Rectal smooth muscle tissue (tissue), 1 donor: ENCODE measurements around the gene MEA1.

Experiments used
- H3K27ac ChIP-seq: one replicate; pipeline ENCODE4 v1.7.0; 2013; ENCODE audit warnings: low read depth, low read length, inconsistent platforms
- H3K27me3 ChIP-seq: one replicate; pipeline ENCODE4 v1.7.0; 2013; ENCODE audit warnings: low read length; ENCODE audit not compliant: control insufficient read depth, insufficient read depth
- H3K36me3 ChIP-seq: one replicate; pipeline ENCODE4 v1.7.0; 2013; ENCODE audit warnings: low read length; ENCODE audit not compliant: control insufficient read depth, insufficient read depth
- H3K4me1 ChIP-seq: one replicate; pipeline ENCODE4 v1.7.0; 2013; ENCODE audit warnings: low read length; ENCODE audit not compliant: control insufficient read depth, insufficient read depth
- H3K4me3 ChIP-seq: one replicate; pipeline ENCODE4 v1.7.0; 2013; ENCODE audit warnings: low read length
- H3K9ac ChIP-seq: one replicate; pipeline ENCODE4 v1.7.0; 2013; ENCODE audit warnings: low read length

MEA1 gene

DNA sequence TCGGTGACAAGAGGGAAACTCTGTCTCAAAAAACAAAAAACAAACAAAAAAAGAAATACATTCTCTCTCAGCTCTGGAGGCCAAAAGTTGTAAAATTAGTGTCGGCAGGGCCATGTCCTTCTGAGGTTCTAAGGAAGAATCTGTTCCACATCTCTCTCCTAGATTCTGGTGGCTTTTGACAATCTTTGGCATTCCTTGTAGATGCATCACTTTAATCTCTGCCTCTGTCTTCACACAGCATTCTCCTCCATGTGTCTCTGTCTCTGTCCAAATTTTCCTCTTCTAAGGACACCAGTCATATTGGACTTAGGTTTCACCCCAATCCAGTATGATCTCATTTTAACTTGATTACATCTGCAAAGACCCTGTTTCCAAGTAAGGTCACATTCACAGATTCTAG, 20.3 kb downstream of the MEA1 start:
- Histone ChIP-seq H3K27me3 (no peaks in the 10 kb centered on the region), H3K4me1 (no peaks in the 10 kb centered on the region), H3K9ac (no peak overlapping the region), H3K27ac (no peak overlapping the region), H3K36me3 (peaks cover 9% of the 10 kb centered on the region), H3K4me3 (no peak overlapping the region)

GRCh38 chr6:42989923-42990322, 23.8 kb downstream of the MEA1 start:
- H3K36me3 ChIP-seq = peaks cover 9% of the 10 kb centered on the region
- H3K27ac ChIP-seq = no peak overlapping the region
- no peak overlapping the region for H3K9ac ChIP-seq
- no peak overlapping the region for H3K4me3 ChIP-seq
- H3K27me3 ChIP-seq = no peaks in the 10 kb centered on the region
- peaks cover 3% of the 10 kb centered on the region for H3K4me1 ChIP-seq

GRCh38 chr6:42988486-42989020, 25.2 kb downstream of the MEA1 start:
- Histone ChIP-seq H3K36me3 (peaks cover 9% of the 10 kb centered on the region), H3K27ac (no peak overlapping the region), H3K9ac (no peak overlapping the region), H3K27me3 (no peaks in the 10 kb centered on the region), H3K4me1 (peaks cover 3% of the 10 kb centered on the region), H3K4me3 (no peak overlapping the region)

GRCh38 chr6:42987533-42988451, 26.0 kb downstream of the MEA1 start:
- no peak overlapping the region for H3K27ac ChIP-seq
- no peak overlapping the region for H3K9ac ChIP-seq
- H3K4me1 ChIP-seq = peaks cover 3% of the 10 kb centered on the region
- no peaks in the 10 kb centered on the region for H3K27me3 ChIP-seq
- no peak overlapping the region for H3K4me3 ChIP-seq
- peaks cover 9% of the 10 kb centered on the region for H3K36me3 ChIP-seq

- H3K27me3 ChIP-seq = no peaks in the 10 kb centered on the region
- peak overlapping the region; percentile 60 for H3K4me3 ChIP-seq
- peak overlapping the region; percentile 79 for H3K27ac ChIP-seq
- H3K4me1 ChIP-seq = peaks cover 3% of the 10 kb centered on the region
- peak overlapping the region; percentile 64 for H3K9ac ChIP-seq
- peaks cover 2% of the 10 kb centered on the region for H3K36me3 ChIP-seq
These were observed 28.7 kb downstream of the MEA1 start for GRCh38 chr6:42984924-42985475.

GRCh38 chr6:42984001-42984923, 29.5 kb downstream of the MEA1 start, which contains the start of gene PPP2R5D:
PPP2R5D (plus strand) TSS chr6:42984570; CDS start chr6:42984678, 108 bp downstream.
- Histone ChIP-seq H3K27me3 (no peaks in the 10 kb centered on the region), H3K36me3 (no peaks in the 10 kb centered on the region), H3K4me1 (peaks cover 5% of the 10 kb centered on the region), H3K4me3 (peak within 1 kb of the TSS; percentile 64), H3K9ac (peak within 1 kb of the TSS; percentile 67), H3K27ac (peak within 1 kb of the TSS; percentile 79)

- H3K4me3 ChIP-seq = no peak overlapping the region
- H3K36me3 ChIP-seq = no peaks in the 10 kb centered on the region
- H3K9ac ChIP-seq = no peak overlapping the region
- H3K27ac ChIP-seq = no peak overlapping the region
- no peaks in the 10 kb centered on the region for H3K27me3 ChIP-seq
- H3K4me1 ChIP-seq = peaks cover 8% of the 10 kb centered on the region
These were observed 31.9 kb downstream of the MEA1 start for GRCh38 chr6:42981836-42982235.

DNA sequence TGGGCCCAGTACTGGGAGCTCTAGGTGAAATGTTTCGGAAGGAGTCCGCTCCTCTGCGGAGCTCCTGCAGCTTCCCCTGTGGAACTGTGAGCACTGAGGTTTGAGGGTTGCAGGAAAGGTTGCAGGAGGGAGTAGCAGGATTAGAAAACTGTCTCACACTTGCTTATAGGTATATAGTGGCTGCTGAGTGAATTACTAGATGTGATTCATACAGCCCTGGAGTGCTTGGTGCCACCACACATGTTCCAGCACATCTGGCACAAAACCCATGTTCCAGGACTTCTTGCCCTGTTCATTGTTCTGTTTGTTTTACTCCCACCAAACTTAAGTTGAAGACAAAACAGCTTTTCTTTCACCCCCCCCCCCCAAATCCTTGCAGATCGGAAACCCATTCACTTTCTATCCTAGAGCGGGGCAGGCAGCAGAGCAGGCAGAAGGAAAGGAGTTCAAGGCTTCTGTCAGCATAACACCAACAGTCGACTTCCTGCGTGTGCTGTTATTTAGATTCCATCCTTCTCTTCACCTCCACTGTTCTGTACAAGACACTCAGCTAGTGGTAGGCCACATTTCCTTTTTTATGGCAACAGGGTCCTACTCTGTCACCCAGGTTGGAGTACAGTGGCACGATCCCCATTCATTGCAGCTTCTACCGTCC, 34.1 kb downstream of the MEA1 start:
- Histone ChIP-seq H3K9ac (peak overlapping the region; percentile 7), H3K27me3 (no peaks in the 10 kb centered on the region), H3K27ac (peak overlapping the region; percentile 67), H3K4me1 (peaks cover 6% of the 10 kb centered on the region), H3K36me3 (no peaks in the 10 kb centered on the region), H3K4me3 (peak overlapping the region; percentile 62)

- Histone ChIP-seq H3K27ac (peak within 1 kb of the TSS; percentile 67), H3K9ac (peak within 1 kb of the TSS; percentile 7), H3K4me3 (peak within 1 kb of the TSS; percentile 62), H3K36me3 (no peaks in the 10 kb centered on the region), H3K27me3 (no peaks in the 10 kb centered on the region), H3K4me1 (peaks cover 6% of the 10 kb centered on the region)
These were observed 34.8 kb downstream of the MEA1 start, which contains the start of gene PEX6 for GRCh38 chr6:42978839-42979522. PEX6 (minus strand) TSS chr6:42979181; CDS start chr6:42979150, 31 bp downstream.

GRCh38 chr6:42978487-42978838, 35.3 kb downstream of the MEA1 start:
- H3K9ac ChIP-seq = peak overlapping the region; percentile 7
- peak overlapping the region; percentile 67 for H3K27ac ChIP-seq
- peak overlapping the region; percentile 62 for H3K4me3 ChIP-seq
- peaks cover 6% of the 10 kb centered on the region for H3K4me1 ChIP-seq
- H3K27me3 ChIP-seq = no peaks in the 10 kb centered on the region
- H3K36me3 ChIP-seq = no peaks in the 10 kb centered on the region

GRCh38 chr6:42974919-42975505, 38.7 kb downstream of the MEA1 start:
- H3K4me1 ChIP-seq = peaks cover 6% of the 10 kb centered on the region
- no peaks in the 10 kb centered on the region for H3K36me3 ChIP-seq
- H3K4me3 ChIP-seq = no peak overlapping the region
- no peak overlapping the region for H3K9ac ChIP-seq
- no peak overlapping the region for H3K27ac ChIP-seq
- H3K27me3 ChIP-seq = no peaks in the 10 kb centered on the region
